Measurements from ENCODE around the gene TMEM131. TPM values are rescaled to one million over a fixed set of nuclear protein-coding genes. Genes with fewer than 3 reads are reported as not detected.

Gene TMEM131
- total RNA-seq, 2 donors from 2014 or later, result 20.0 to 21.4 TPM

- Histone ChIP-seq H3K9me3 (no peaks in the 10 kb centered on the region), H3K36me3 (replicated peaks in 1 of 2; ENCODE audit: insufficient read depth in 1 of 2, low read depth in 2 of 2) (no peaks in the 10 kb centered on the region), H3K27ac (no peak overlapping the region), H3K27me3 (no peaks in the 10 kb centered on the region), H3K4me3 (no peak overlapping the region), H3K4me1 (peaks cover 7% of the 10 kb centered on the region)
- ATAC-seq (no peak), DNase-seq (no peak)
- intact Hi-C loops (cut with DNase I), result loop anchor here (10.0 kb wide), 1 partner anchor 646 kb away; no protein-coding TSS in a partner anchor
- no peak for TF ChIP-seq POLR2A (IDR thresholded peaks at IDR 0.05)
- WGBS, 2 donors, result 74 to 84% methylated on average over 7 to 23 of the region's 23 CpGs
Observed at GRCh38 chr2:97739020-97739892, 256.5 kb downstream of the TMEM131 start.

- no peak for DNase-seq
- ATAC-seq, result no peak
- no peak overlapping the region for H3K4me3 ChIP-seq
- no peak overlapping the region for H3K27ac ChIP-seq
- H3K27me3 ChIP-seq, result no peaks in the 10 kb centered on the region
- no peaks in the 10 kb centered on the region for H3K36me3 ChIP-seq (replicated peaks in 1 of 2; ENCODE audit: insufficient read depth in 1 of 2, low read depth in 2 of 2)
- intact Hi-C loops (cut with DNase I), result loop anchor here (10.0 kb wide), 1 partner anchor 646 kb away; no protein-coding TSS in a partner anchor
- H3K4me1 ChIP-seq, result peaks cover 7% of the 10 kb centered on the region
- no peaks in the 10 kb centered on the region for H3K9me3 ChIP-seq
- TF ChIP-seq CTCF (IDR thresholded peaks at IDR 0.05) (no peak), POLR2A (IDR thresholded peaks at IDR 0.05) (no peak)
- WGBS, 2 donors, result 84 to 87% methylated on average over 9 of the region's 9 CpGs
Observed at GRCh38 chr2:97738179-97739019, 257.3 kb downstream of the TMEM131 start.

GRCh38 chr2:97737421-97738178, 258.1 kb downstream of the TMEM131 start:
- Histone ChIP-seq H3K36me3 (replicated peaks in 1 of 2; ENCODE audit: insufficient read depth in 1 of 2, low read depth in 2 of 2) (no peaks in the 10 kb centered on the region), H3K4me1 (peaks cover 7% of the 10 kb centered on the region), H3K4me3 (no peak overlapping the region), H3K27ac (no peak overlapping the region), H3K27me3 (no peaks in the 10 kb centered on the region), H3K9me3 (no peaks in the 10 kb centered on the region)
- DNase-seq, result no peak
- 77 to 91% methylated on average over 31 to 32 of the region's 32 CpGs for WGBS, 2 donors
- intact Hi-C loops (cut with DNase I), result loop anchor here (10.0 kb wide), 1 partner anchor 647 kb away; no protein-coding TSS in a partner anchor
- no peak for ATAC-seq
- no peak for TF ChIP-seq POLR2A (IDR thresholded peaks at IDR 0.05)
- TF ChIP-seq CTCF (IDR thresholded peaks at IDR 0.05), result no peak

GRCh38 chr2:97736608-97737330, 259.0 kb downstream of the TMEM131 start:
- WGBS, 2 donors, result 75 to 79% methylated on average over 18 to 20 of the region's 20 CpGs
- no peak for DNase-seq
- intact Hi-C loops (cut with DNase I), result loop anchor here (10.0 kb wide), 1 partner anchor 648 kb away; no protein-coding TSS in a partner anchor

More at GRCh38 chr2:97736608-97737330, 259.0 kb downstream of the TMEM131 start:
- Histone ChIP-seq H3K9me3 (no peaks in the 10 kb centered on the region), H3K4me3 (no peak overlapping the region), H3K4me1 (peaks cover 7% of the 10 kb centered on the region), H3K27ac (no peak overlapping the region), H3K36me3 (replicated peaks in 1 of 2; ENCODE audit: insufficient read depth in 1 of 2, low read depth in 2 of 2) (no peaks in the 10 kb centered on the region), H3K27me3 (no peaks in the 10 kb centered on the region)
- no peak for ATAC-seq
- no peak for TF ChIP-seq CTCF (IDR thresholded peaks at IDR 0.05)
- TF ChIP-seq POLR2A (IDR thresholded peaks at IDR 0.05), result no peak
